HFFc6 (cell line): ENCODE measurements around the gene SEC61G. TPM values are rescaled to one million over a fixed set of nuclear protein-coding genes. Genes with fewer than 3 reads are reported as not detected.

ENCODE experiments used
- DNase-seq: peaks from one replicate; pipeline ENCODE4 v3.0.0-alpha.2; 2018
- H3K27ac Mint-ChIP-seq: 2 replicates; pipeline ENCODE4 v1.8.0; 2020; ENCODE audit warnings: mild to moderate bottlenecking, mixed read lengths
- H3K27me3 Mint-ChIP-seq: 2 replicates; pipeline ENCODE4 v1.8.0; 2021; ENCODE audit warnings: mild to moderate bottlenecking, moderate library complexity, mixed read lengths; ENCODE audit not compliant: insufficient read depth
- H3K36me3 Mint-ChIP-seq: 2 replicates; pipeline ENCODE4 v1.8.0; 2021; ENCODE audit warnings: low read depth, mixed read lengths
- H3K4me1 Mint-ChIP-seq: 2 replicates; pipeline ENCODE4 v1.8.0; 2020; ENCODE audit warnings: low read depth, mixed read lengths
- H3K4me3 Mint-ChIP-seq: 2 replicates; pipeline ENCODE4 v1.8.0; 2020; ENCODE audit warnings: mild to moderate bottlenecking, moderate library complexity, mixed read lengths
- H3K9me3 Mint-ChIP-seq: 2 replicates; pipeline ENCODE4 v1.8.0; 2020; ENCODE audit warnings: mild to moderate bottlenecking, mixed read lengths
- CTCF ChIP-seq: fragments of 200-600 bp; sonication (generic); IDR thresholded peaks from 2 replicates; pipeline ENCODE4 v1.5.0; 2021; ENCODE audit warnings: antibody characterized with exemption, mild to moderate bottlenecking
- total RNA-seq, 6 experiments: library from RNA; stranded (reverse); fragmentation: NEBNext Ultra II Directional; extraction: Animal tissue kit (Norgen Biotek cat#: 25700); gene quantifications; 2 replicates in 1 of 6; 3 replicates in 5 of 6; pipeline ENCODE4 v1.2.3, GENCODE V29; 2021

SEC61G gene
- total RNA-seq, 6 experiments from 2014 or later, result 189 to 300 (median 252) TPM

GRCh38 chr7:54757711-54758110 lies 1.3 kb downstream of the SEC61G start:
- DNase-seq, result no peak
- peaks cover 39% of the 10 kb centered on the region for H3K4me1 Mint-ChIP-seq
- no peaks in the 10 kb centered on the region for H3K27me3 Mint-ChIP-seq
- peak overlapping the region; percentile 99; the same call in 1 of the 2 replicates for H3K27ac Mint-ChIP-seq
- peaks cover 41% of the 10 kb centered on the region for H3K36me3 Mint-ChIP-seq
- H3K4me3 Mint-ChIP-seq, result peak overlapping the region; percentile 99
- H3K9me3 Mint-ChIP-seq, result no peaks in the 10 kb centered on the region
- no peak for TF ChIP-seq CTCF

DNA sequence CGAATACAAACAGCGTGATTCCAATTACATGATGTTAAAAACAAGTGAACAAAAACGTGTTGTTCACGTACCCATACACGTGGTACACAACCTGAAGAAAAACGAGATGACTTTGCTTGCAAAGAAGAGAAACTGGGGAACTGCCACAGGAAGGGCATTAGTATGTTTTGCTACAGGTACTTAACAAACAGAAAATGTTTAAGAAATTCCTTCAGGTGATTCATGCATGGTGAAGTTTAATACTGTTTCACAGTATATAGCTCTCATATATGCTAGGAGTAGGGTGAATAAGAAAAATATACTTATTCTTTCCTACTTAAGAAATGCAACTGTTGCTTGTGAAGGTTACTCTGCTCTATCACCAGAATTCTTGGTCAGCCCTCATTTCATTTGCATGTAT lies 9.8 kb downstream of the SEC61G start:
- peaks cover 1% of the 10 kb centered on the region; the same call in 1 of the 2 replicates for H3K27me3 Mint-ChIP-seq
- no peak for DNase-seq
- no peak overlapping the region for H3K4me3 Mint-ChIP-seq
- no peak overlapping the region for H3K27ac Mint-ChIP-seq
- TF ChIP-seq CTCF, result no peak
- no peaks in the 10 kb centered on the region for H3K9me3 Mint-ChIP-seq
- H3K4me1 Mint-ChIP-seq, result peaks cover 8% of the 10 kb centered on the region; the same call in 1 of the 2 replicates
- peaks cover 24% of the 10 kb centered on the region for H3K36me3 Mint-ChIP-seq

GRCh38 chr7:54747234-54747633 lies 11.8 kb downstream of the SEC61G start:
- DNase-seq, result no peak
- Mint-ChIP-seq H3K9me3 (no peaks in the 10 kb centered on the region), H3K4me3 (no peak overlapping the region), H3K4me1 (no peaks in the 10 kb centered on the region), H3K27ac (no peak overlapping the region), H3K36me3 (peaks cover 18% of the 10 kb centered on the region), H3K27me3 (peaks cover 1% of the 10 kb centered on the region; the same call in 1 of the 2 replicates)
- TF ChIP-seq CTCF, result no peak

DNA sequence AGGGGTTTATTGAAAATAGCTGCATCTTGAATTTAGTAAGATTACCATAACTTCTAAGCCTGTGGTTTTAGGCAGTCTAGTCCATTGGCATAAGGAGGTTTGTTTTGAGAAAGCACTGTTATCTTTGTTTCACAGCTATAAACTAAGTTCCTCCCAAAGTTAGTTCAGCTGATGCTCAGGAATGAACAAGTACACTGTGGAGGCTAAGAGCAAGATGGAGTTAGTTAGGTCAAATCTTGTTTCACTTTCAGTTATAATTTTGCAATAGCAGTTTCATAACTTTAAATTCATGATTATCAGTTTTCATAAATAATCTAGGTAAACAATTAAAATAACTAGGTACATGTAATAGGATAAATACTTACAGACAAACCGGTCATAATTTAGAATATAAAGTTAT lies 15.4 kb downstream of the SEC61G start:
- DNase-seq, result no peak
- no peak overlapping the region for H3K27ac Mint-ChIP-seq
- H3K4me1 Mint-ChIP-seq, result no peaks in the 10 kb centered on the region
- H3K9me3 Mint-ChIP-seq, result no peaks in the 10 kb centered on the region
- H3K4me3 Mint-ChIP-seq, result no peak overlapping the region
- peaks cover 1% of the 10 kb centered on the region; the same call in 1 of the 2 replicates for H3K27me3 Mint-ChIP-seq
- H3K36me3 Mint-ChIP-seq, result peaks cover 16% of the 10 kb centered on the region
- TF ChIP-seq CTCF, result no peak

- H3K4me3 Mint-ChIP-seq, result no peak overlapping the region
- H3K36me3 Mint-ChIP-seq, result no peaks in the 10 kb centered on the region; the same call in 1 of the 2 replicates
- no peaks in the 10 kb centered on the region for H3K4me1 Mint-ChIP-seq
- H3K27me3 Mint-ChIP-seq, result no peaks in the 10 kb centered on the region
- no peak for TF ChIP-seq CTCF
- no peak for DNase-seq
- H3K9me3 Mint-ChIP-seq, result no peaks in the 10 kb centered on the region
- no peak overlapping the region for H3K27ac Mint-ChIP-seq
These were observed 20.3 kb downstream of the SEC61G start for GRCh38 chr7:54738737-54739136.

DNA sequence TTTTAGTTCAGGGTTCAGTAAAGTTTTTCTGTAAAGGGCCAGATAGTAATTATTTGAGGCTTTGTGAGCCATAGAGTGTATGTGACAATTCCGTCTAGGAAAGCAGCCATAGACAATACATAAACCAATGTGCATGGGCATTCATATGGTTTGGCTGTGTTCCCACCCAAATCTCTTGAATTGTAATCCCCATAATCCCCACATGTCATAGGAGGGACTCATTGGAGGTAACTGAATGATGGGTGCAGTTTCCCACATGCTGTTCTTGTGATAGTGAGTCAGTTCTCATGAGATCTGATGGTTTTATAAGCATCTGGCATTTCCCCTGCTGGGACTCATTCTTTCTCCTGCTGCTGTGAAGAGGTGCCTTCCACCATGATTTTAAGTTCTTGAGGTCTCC lies 29.9 kb downstream of the SEC61G start:
- Mint-ChIP-seq H3K27ac (no peak overlapping the region), H3K4me3 (no peak overlapping the region), H3K4me1 (no peaks in the 10 kb centered on the region), H3K36me3 (no peaks in the 10 kb centered on the region), H3K27me3 (peaks cover 8% of the 10 kb centered on the region), H3K9me3 (no peaks in the 10 kb centered on the region)
- no peak for DNase-seq
- no peak for TF ChIP-seq CTCF
